ENCODE results near the gene OSBPL9. TPM values are rescaled to one million over a fixed set of nuclear protein-coding genes. Genes with fewer than 3 reads are reported as not detected.

Gene OSBPL9
- total RNA-seq, 1 experiment from 2014 or later, result 52.6 TPM

- Histone ChIP-seq H2AFZ (ENCODE audit: low read depth, low read length, poor library complexity, severe bottlenecking) (no peak overlapping the region), H3K4me2 (ENCODE audit: low read length) (peak overlapping the region; percentile 82), H3K9me3 (ENCODE audit: control insufficient read depth in 1 of 2, insufficient read depth in 1 of 2, low read depth in 1 of 2, low read length in 2 of 2) (no peaks in the 10 kb centered on the region), H3K4me1 (ENCODE audit: control insufficient read depth in 1 of 2, insufficient read depth in 2 of 2, low read length in 2 of 2) (peaks cover 6 to 17% of the 10 kb centered on the region in 2 experiments; a peak in 3 of 4 replicates), H3K79me2 (ENCODE audit: insufficient read depth, low read length) (peaks cover 40% of the 10 kb centered on the region), H3K9me2 (ENCODE audit: insufficient read depth) (no peaks in the 10 kb centered on the region), H3K9ac (ENCODE audit: low read length) (peak overlapping the region; percentile 79), H3K4me3 (replicated peaks in 1 of 2; ENCODE audit: low read depth in 1 of 2, low read length in 2 of 2) (peak overlapping the region; percentile 76 to 83), H3K27ac (ENCODE audit: low read depth, low read length) (peak overlapping the region; percentile 66; the same call in 1 of the 2 replicates), H3K36me3 (ENCODE audit: control insufficient read depth in 1 of 2, insufficient read depth in 2 of 2, low read length in 2 of 2) (no peaks in the 10 kb centered on the region), H4K20me1 (ENCODE audit: insufficient read depth) (no peaks in the 10 kb centered on the region), H3K27me3 (ENCODE audit: insufficient read depth, low read length) (no peaks in the 10 kb centered on the region)
- POLR2A ChIA-PET, result interaction anchor here (0.6 to 1.4 kb wide), 3 partner anchors 9 to 451 kb away, joined by 3 to 5 read pairs (median 4); no protein-coding TSS in a partner anchor
- intact Hi-C loops (cut with micrococcal nuclease), result no loop called here
- CTCF ChIA-PET, result interaction anchor here (0.6 to 0.7 kb wide), 2 partner anchors 108 to 954 kb away, joined by 3 to 6 read pairs; no protein-coding TSS in a partner anchor
- TF ChIP-seq ZBTB33 (IDR thresholded peaks at IDR 0.05; ENCODE audit: extremely low read depth, insufficient replicate concordance, low read length) (no peak), POLR2AphosphoS5 (IDR thresholded peaks at IDR 0.05; ENCODE audit: low read depth, low read length) (no peak), ZFX (IDR thresholded peaks at IDR 0.05) (peak; percentile 38; the same call in 1 of the 2 replicates), CEBPB (IDR thresholded peaks at IDR 0.05; ENCODE audit: low read depth) (no peak), ATF3 (IDR thresholded peaks at IDR 0.05) (no peak), FOSL1 (IDR thresholded peaks at IDR 0.05; ENCODE audit: low read depth) (no peak)
- DNase-seq (ENCODE audit: low read depth, low spot score), result no peak
- TSS peak; percentile 70 for BruUV-seq (replicated peaks)
- peak; percentile 44 for ATAC-seq
- RAD21 ChIA-PET (ENCODE audit: low non-redundant PET in 1 of 2, low total read pairs in 2 of 2, uncharacterized antibody in 2 of 2, unreplicated experiment in 2 of 2), result interaction anchor here (0.7 to 1.6 kb wide), 3 partner anchors 107 to 1569 kb away, joined by 5 to 6 read pairs (median 5); no protein-coding TSS in a partner anchor
These were observed 113.0 kb downstream of the OSBPL9 start for GRCh38 chr1:51729824-51730301.

GRCh38 chr1:51731998-51732397, 115.1 kb downstream of the OSBPL9 start:
- Histone ChIP-seq H3K9ac (ENCODE audit: low read length) (no peak overlapping the region), H3K27me3 (ENCODE audit: insufficient read depth, low read length) (no peaks in the 10 kb centered on the region), H3K27ac (ENCODE audit: low read depth, low read length) (no peak overlapping the region), H3K36me3 (ENCODE audit: control insufficient read depth in 1 of 2, insufficient read depth in 2 of 2, low read length in 2 of 2) (no peaks in the 10 kb centered on the region), H3K4me1 (ENCODE audit: control insufficient read depth in 1 of 2, insufficient read depth in 2 of 2, low read length in 2 of 2) (peaks cover 8 to 24% of the 10 kb centered on the region in 2 experiments; a peak in 3 of 4 replicates), H2AFZ (ENCODE audit: low read depth, low read length, poor library complexity, severe bottlenecking) (no peak overlapping the region), H3K4me3 (replicated peaks in 1 of 2; ENCODE audit: low read depth in 1 of 2, low read length in 2 of 2) (no peak overlapping the region), H4K20me1 (ENCODE audit: insufficient read depth) (no peaks in the 10 kb centered on the region), H3K79me2 (ENCODE audit: insufficient read depth, low read length) (peaks cover 54% of the 10 kb centered on the region), H3K9me3 (ENCODE audit: control insufficient read depth in 1 of 2, insufficient read depth in 1 of 2, low read depth in 1 of 2, low read length in 2 of 2) (no peaks in the 10 kb centered on the region), H3K9me2 (ENCODE audit: insufficient read depth) (no peaks in the 10 kb centered on the region), H3K4me2 (ENCODE audit: low read length) (no peak overlapping the region)
- no TSS peak for BruUV-seq (replicated peaks)
- DNase-seq (ENCODE audit: low read depth, low spot score) (no peak), ATAC-seq (no peak)
- intact Hi-C loops (cut with micrococcal nuclease), result no loop called here
- ChIA-PET CTCF (interaction anchor here (1.2 kb wide), 1 partner anchor 37 kb away, joined by 3 read pairs; no protein-coding TSS in a partner anchor), RAD21 (ENCODE audit: low non-redundant PET in 1 of 2, low total read pairs in 2 of 2, uncharacterized antibody in 2 of 2, unreplicated experiment in 2 of 2) (no interaction called here), POLR2A (no interaction called here)
- TF ChIP-seq EGR1 (IDR thresholded peaks at IDR 0.05; ENCODE audit: low read depth) (no peak), CBX3 (IDR thresholded peaks at IDR 0.05; ENCODE audit: low read depth) (no peak), CTCF (IDR thresholded peaks at IDR 0.05 in 2 of 3, conservative IDR thresholded peaks at IDR 0.05 in 1 of 3; ENCODE audit: borderline replicate concordance in 1 of 3, insufficient read depth in 1 of 3, low read depth in 2 of 3, low read length in 2 of 3) (no peak), ELF1 (IDR thresholded peaks at IDR 0.05; ENCODE audit: borderline replicate concordance, low read depth) (no peak), REST (IDR thresholded peaks at IDR 0.05; ENCODE audit: low read depth) (no peak), EZH2 (IDR thresholded peaks at IDR 0.05) (no peak)
